Astrocyte (in vitro differentiated cells and primary cell): ENCODE measurements around the gene GIMAP1.

ENCODE experiments used
- EZH2 ChIP-seq: IDR thresholded peaks from 2 replicates; pipeline ENCODE4 v1.6.1; 2012; ENCODE audit warnings: mild to moderate bottlenecking, low read length, inconsistent platforms; ENCODE audit not compliant: insufficient read depth
- TF ChIP-seq, protein P1 (sequence below): IDR thresholded peaks from 2 replicates; pipeline ENCODE4 v1.5.1; 2011; ENCODE audit warnings: low read depth, mild to moderate bottlenecking, inconsistent platforms, low read length, moderate library complexity; ENCODE audit not compliant: insufficient read depth

DNA sequence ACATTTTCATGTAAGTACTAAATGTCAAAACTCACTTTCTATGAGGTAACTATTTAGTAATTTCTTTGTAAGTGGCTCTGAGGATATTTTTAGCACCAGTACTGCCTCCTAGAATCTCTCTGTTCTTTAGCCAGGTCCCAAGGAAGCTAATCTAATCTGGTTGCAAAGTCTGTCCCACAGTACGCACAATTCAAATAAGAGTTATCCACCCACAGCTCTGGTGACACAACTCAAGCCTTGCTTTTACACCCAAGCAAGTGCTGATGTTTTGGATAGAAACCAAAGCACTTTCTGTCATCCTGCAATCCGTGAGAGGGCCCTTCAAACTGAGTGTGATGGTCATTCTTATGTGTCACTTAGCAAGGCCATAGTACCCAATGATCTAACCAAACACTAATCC, 35.3 kb downstream of the GIMAP1 start:
- TF ChIP-seq, protein P1, sequence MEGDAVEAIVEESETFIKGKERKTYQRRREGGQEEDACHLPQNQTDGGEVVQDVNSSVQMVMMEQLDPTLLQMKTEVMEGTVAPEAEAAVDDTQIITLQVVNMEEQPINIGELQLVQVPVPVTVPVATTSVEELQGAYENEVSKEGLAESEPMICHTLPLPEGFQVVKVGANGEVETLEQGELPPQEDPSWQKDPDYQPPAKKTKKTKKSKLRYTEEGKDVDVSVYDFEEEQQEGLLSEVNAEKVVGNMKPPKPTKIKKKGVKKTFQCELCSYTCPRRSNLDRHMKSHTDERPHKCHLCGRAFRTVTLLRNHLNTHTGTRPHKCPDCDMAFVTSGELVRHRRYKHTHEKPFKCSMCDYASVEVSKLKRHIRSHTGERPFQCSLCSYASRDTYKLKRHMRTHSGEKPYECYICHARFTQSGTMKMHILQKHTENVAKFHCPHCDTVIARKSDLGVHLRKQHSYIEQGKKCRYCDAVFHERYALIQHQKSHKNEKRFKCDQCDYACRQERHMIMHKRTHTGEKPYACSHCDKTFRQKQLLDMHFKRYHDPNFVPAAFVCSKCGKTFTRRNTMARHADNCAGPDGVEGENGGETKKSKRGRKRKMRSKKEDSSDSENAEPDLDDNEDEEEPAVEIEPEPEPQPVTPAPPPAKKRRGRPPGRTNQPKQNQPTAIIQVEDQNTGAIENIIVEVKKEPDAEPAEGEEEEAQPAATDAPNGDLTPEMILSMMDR, result no peak
- no peak for TF ChIP-seq EZH2
